HG03378 (cell line): ENCODE data around the gene SNORC.

ENCODE experiments used
- ATAC-seq: cut with Tn5 transposase; IDR thresholded peaks from one replicate; pipeline ENCODE4 v1.9.1; 2021; ENCODE audit warnings: mild to moderate bottlenecking, moderate library complexity; ENCODE audit not compliant: unreplicated experiment

Gene SNORC

DNA sequence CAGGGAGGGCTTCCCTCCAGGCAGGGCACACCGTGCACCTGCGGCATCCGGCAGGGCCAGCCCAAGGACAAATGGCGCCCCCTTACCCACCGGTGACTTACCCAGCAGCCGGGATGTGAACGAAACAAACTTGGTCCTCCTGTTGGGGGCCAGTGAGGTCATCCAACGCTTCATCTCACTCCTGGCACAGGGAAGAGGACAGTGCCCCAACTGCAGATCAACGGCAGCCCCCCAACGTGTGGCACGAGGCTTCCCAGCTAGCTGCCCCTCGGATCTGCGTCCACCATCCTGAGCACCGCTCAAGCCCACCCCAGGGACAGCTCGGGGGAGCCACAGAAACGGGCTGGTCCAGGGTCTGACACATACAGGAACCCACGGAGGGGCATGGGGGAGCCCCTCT lies 12.0 kb downstream of the SNORC start:
- ATAC-seq: no peak

DNA sequence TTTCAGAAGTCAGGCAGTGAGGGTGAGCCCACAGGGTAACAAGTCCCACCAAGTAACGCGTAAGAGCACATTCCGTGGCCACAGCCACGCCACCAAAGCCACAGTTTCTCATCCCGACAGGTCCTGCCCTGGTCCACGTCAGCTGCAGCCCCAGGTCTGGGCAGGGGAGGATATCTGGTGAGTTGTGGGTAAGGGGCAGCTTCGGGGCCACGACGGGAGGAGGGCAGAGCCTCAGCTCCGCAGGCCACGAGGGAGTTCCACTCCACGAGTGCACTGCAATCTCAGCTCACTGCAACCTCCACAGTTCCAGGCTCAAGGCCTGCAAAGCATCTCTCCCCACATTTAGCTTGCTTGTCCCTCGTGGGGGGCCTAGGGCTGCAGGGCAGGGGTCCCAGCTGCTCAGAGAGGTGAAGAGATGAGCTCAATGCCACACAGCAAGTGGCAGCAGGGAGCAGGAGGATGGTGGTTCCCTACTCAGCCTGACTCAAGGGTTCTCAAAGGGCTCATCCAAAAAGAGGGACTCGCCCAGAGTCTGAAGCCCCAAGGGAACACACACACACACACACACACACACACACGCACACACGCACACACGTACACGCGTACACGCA lies 12.5 kb downstream of the SNORC start:
- no peak for ATAC-seq

DNA sequence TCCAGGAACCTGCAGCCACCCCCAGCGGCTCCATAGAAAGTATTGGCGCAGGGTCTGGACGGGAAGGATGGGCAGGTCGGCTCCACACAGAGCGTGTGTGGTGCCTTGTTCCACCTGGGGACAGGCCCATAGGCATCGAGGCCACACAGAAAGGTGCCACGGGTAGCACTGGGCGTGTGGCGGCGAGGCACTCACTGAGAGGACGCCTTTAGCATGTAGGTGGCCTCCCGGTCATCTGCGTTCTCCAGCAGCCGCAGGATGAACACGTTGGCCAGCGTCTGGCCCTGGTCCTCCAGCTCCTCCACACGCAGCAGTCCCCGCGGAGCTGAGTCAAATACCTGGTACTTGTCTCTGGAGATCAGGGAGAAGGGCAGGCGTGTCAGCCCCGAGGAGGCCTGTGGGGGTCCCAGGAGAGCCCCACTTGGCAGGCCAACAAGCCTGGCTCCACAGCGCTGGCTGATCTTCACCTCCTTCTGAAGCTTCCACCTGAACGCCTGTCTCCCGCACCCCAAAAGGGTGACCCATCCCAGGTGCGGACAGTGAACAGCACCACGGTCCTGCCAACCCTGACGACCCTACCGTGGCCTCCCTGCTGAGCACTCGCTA lies 13.2 kb downstream of the SNORC start:
- no peak for ATAC-seq

DNA sequence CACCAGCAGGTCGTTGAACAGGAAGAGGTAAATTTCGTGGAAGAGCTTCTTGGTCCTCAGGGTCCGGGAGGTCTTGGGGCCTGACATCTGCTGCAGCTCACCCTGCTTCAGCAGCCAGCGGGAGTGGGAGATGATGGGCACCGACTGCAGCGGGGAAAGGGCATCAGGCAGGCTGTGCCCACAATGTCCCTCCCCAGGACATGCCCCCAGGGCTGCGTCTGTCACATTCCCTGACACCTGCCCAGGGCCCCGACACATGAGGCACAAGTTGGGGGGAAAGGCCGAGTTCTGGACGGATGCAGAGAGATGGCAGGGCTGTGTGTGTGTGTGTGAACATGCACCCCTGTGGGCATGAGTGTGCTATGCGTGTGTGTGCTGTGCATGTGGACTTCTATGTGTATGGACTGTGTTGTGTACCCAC lies 13.9 kb downstream of the SNORC start:
- no peak for ATAC-seq

DNA sequence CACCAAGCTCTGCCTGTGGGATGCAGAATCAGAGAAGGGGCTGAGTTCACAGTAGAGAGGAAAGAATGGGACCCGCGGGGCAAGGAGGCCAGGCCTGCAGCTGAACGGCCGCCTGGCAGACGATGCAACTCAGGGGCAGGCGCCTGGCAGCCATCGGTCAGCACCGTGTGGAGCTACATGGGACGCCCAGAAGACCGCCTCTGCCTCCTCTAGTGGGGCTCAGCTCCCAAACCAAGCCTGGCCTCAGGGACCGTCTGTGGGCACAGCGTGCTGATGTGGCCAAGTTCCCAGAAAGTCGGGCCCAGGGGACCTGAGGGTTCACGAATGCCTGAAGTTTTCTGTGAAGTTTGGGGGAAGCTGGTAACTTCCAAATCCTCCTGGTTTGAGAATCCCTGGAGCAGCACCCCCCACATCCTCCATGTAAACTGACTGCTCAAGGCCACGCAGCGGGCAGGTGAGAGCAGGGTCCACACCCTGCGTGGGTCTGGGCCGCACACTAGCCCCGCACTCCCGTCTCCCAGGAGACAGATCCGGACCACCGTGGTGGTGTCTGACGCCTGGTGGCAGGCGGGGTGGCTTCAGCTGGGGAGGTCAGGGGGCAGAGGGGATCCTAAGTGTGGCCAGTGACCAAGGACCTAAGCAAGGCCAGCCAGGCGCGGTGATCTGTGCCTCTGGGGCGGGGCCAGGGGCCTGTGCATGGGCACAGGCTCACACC lies 14.6 kb downstream of the SNORC start:
- no peak for ATAC-seq

DNA sequence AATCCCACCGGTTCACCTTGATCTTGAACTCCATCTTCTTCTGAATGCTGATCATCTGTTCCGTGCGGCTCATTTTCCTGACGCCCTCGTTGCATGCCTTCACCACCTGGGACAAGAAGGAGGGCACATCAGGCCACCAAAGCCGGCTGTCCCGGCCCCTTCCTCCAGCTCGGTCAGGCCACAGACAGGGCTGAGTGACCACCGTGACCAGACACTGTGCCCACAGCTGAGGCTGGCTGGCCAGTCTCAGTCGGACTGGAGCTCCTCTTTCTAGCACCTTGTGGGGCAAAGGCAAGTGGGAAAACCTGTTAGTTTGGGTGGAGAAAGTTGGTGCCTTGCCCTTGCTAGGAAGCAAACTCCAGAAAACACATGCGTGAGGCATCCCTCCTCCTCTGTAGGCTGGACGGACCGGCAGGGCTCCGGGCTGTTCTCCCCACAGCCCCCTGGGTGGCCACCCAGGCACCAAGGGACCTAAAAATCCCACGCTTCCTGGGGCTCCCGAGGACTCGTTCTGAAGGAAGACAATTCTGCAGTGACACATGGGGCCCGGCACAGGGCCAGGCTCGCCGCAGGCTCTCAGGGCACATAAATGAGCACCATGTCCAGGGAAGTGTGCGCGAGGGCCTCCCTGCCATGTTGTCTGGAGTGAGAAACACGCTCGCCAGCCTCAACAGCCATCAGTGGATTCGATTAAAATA lies 15.3 kb downstream of the SNORC start:
- ATAC-seq: no peak

DNA sequence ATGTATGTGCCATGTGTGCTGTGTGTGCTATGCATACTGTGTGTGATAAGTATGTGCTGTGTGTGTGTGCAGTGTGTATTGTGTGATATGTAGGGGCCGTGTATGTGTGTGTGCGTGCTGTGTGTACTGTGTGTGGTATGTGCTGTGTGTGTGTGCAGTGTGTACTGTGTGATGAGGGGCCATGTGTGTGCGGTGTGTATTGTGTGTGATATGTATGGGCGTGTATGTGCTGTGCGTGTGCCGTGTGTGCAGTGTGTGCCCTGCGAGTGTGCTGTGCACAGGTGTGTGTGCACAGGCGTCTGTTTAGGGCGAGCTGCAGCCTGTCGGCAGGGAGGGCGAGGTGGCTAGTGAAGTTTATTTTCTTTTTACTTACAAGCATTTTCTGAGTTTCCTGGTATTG lies 16.1 kb downstream of the SNORC start:
- ATAC-seq: no peak

DNA sequence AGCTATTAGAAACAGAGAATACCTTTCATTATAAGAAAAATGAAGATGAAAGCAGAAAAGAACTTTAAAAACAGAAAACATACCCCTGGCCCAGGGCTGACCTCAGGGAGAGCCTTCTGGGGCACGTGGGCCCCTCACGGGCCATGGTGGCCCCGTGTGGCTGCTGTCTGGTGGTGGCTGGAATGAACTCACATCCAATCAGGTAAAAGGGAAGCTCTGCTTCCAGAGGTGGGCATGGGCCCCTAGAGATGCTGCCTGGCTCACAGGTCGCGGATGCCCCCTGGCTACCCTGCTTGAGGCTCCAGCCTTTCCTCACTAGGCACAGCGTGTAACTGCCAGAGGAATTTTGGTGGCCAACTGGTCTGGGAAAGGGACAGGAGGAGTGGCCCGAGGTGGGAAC lies 16.6 kb downstream of the SNORC start:
- ATAC-seq: no peak

DNA sequence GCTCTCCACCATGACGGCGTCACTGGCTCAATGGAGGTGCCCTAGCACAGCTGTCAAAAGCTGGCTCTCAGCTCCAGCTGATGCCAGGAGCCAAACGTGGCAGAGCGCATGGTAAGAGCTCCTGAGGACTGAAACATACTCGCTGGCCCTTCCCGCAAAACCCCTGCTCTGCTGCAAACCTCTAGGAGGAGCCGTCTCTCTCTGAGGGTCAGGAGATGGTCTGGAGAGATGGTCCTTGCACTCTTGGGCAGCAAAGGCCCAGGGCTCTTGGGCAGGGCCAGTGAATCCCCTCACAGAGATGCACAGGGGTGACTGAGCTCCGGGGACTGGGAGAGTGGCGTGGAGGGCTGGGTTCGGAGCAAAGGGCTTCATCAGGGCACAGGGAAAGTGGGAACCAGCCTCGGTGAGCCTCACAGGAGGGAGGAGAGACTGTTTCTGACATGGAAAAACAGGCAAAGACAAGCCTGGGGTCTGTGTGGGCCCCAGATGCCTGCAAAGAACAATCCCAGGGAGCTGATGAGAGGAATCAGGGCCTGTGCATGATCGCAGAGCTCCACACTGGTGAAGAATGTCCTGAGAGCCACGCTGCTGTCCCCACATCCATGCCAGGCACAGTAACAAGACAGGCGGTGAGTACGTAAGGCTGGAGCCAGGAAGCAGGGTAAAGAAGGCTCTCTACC lies 17.2 kb downstream of the SNORC start:
- no peak for ATAC-seq

DNA sequence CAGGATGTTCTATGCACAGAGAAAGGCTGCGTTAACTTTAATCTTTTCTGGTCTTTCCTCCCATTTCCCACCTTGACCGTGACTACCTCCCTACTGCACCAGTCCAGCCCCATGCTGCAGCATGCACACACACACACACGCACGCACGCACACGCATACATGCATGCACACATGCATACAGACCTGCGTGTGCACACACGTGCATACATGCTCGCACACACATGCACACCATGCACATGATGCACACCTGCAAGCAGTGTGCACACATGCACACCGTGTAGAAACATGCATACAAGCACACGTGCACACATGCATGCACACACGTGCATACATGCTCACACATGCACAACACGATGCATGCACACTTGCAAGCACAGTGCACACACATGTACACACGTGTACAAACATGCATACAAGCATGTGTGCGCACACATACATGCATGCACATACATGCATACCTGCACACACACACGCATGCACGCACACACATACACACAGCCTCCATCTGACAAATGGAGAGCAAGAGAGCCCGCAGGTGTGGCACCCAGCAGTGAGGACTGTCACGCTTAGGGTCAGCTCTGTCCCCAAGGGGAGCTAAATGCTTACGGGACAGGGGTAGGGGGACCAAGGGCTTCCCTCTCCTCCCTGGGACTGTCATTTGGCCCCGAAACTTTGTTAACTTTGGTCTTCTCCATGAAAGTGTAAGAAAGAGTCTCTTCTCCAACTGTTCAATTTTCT lies 18.2 kb downstream of the SNORC start:
- no peak for ATAC-seq

DNA sequence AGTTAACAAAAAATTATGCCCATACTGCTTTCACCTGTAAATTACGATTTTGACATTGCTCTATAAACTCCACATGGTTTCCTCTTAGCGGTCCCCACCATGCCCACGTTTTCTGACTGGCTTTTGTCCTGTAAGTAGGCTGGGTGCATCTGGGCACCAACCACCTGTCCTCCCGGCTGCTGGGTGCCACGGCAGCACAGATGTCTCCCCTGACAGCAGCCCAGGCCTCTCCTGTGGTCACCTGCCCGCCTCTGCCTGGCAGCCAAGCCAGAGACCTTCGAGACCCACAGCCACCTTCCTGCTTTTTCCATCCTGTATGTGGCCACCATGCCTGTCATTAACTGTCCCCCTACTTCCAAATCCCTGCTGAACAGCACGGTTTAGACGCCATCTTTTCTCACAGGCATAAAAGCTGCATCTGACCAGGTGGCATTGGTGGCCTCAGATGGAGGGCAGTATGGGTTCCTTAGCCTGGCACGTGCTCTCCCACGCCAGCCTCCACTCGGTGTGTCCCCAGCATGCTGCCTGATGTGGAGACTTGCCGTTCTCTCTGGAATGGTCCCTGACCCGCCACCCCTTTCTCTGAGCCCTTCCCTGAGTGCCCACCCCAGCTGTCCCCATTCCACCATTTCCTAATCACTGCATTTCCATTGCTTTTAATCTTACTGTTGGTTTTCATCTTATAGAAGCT lies 18.9 kb downstream of the SNORC start:
- no peak for ATAC-seq

DNA sequence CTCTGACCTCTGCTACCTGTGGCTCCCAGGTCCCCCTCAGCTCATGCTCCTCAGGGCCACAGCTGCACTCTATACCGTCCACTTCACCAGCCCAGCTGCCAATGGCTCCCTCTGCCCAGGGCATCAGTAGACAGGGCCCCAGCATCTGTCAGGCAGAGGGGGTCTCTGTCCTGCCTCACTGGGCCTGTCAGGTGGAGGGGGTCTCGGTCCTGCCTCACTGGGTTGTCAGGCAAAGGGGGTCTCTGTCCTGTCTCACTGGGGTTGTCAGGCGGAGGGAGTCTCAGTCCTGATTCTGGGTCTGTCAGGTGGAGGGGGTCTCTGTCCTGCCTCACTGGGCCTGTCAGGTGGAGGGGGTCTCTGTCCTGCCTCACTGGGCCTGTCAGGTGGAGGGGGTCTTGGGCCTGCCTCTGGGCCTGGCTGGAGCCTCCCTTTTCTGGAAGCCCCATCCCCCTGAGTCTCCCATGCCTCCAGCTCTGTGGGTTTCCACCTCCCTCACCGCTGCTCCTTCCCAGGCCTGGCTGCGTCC lies 19.9 kb downstream of the SNORC start:
- no peak for ATAC-seq

DNA sequence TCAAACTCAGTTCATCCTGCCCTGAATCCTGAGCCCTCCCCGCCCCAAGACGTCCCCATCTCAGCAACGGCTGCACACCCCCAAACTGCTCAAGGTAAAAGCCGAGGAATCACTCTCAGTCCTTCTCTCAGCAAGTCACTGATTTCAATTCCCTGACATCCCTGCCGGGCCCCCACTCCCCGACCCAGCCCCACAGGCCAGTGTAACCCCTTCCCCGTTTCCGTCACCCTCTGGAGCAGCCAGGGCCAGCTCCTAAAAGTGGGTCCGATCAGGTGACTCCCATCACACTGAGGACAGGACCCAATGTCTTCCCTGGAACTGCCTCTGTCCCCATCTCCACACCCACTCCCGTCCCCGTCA lies 20.5 kb downstream of the SNORC start:
- no peak for ATAC-seq

DNA sequence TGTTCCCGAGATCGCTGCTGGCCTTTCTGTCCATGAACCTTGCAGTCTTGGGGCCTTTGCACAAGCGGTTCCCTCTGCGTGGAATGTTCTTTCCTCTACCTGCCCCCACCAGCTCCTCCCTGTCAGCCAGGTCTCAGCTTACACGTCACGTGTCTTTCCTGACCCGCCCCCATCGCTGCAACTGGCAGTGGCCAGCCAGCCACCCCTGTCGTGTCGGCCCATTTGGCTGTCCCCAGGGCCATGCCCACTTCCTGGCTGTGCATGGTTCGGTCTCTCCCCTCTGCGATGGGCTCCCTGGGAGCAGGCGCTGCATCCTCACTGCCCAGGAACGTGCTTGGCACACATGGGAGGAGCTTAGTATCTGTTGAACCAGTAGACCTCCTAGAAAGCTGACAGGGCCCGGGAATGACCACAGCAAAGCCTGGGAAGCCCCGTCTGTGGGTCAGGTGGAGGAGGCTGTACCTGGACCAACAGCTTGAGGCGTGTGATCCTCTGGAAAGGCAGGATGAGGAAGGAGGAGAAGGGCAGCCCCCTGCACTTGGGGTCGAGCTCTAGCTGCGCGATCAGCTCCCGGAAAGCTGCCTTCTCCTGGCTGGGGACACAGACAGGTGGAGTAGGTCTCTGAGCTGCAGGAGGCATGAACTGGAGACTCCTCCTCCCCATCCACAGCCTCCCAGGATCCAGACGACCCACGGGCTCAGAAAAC lies 21.0 kb downstream of the SNORC start:
- ATAC-seq: no peak

DNA sequence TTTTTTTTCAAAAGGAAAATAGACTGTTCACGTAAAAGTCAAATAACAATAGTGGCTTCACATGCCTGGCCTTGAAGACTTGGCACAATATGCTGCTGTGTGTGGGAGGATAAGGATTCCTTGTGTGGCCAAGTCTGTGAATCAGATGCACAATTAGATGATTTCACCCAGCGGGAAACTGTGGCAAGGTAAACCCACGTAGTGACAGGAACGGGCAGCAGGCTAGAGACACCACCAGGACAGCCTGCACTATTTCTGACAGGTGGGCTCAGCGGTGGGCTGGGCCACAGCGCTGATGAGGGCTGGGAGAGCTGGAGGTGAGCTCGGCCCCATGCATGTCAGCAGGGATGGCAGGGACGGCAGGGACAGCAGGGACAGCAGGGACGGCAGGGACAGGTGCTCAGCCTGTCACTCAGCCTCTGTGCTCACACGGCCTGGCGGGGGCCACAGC lies 21.6 kb downstream of the SNORC start:
- no peak for ATAC-seq

DNA sequence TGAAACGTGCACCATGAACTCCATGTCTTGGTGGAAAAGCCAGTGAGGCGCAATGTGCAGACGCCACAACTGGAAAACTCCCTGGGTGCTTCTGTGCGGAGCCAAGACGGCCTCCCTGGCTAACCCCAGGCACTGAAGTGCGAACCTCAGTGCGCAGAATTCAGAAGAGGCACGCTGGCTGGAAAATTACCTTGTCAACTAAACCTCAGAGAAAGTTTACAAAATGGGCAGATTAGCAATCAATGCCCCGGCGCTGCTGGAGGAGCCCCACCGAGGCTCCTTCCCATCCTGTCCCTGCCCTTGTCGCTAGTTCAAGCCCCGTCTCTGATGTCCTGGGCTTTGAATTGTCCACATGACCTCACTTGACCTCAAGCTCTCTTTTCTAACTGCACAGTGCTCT lies 22.2 kb downstream of the SNORC start:
- ATAC-seq: no peak

DNA sequence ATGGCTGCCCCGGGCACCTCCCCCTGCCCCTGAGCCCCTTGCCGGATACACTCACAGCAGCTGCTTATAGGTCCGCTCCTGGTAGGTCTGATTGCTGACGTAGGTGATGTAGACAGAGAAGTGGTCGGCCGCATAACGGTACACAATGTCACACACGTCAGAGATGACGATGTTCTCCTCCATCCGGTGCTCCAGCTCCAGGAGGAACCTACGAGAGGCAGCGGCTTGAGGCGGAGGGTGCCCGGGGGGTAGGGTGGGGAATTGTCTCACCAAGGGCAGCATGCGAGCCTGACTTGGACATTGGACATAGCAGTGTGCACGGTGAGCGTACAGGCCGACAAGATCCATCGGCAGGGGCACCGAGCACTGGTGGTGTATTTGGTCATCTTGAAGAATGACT lies 22.8 kb downstream of the SNORC start:
- ATAC-seq: no peak

DNA sequence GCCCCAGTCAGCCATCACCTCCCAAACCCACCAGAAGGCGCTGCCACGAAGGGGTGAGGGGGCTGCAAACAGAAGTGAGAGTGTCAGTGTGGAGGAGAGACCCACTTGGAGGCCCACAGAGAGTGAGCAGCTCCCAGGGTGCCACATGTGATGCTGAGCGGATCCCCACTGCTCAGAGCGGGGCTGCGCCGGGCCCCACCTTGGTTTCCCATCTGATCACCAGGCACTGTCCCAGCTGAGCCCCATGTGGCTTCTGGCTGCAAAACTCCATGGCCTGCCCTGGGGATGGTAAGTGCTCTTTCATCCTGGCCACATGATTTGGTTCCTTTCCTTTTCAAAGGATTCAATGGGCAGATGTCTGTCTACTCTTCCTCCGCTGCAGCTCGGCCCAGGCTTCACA lies 23.8 kb downstream of the SNORC start:
- ATAC-seq: no peak

DNA sequence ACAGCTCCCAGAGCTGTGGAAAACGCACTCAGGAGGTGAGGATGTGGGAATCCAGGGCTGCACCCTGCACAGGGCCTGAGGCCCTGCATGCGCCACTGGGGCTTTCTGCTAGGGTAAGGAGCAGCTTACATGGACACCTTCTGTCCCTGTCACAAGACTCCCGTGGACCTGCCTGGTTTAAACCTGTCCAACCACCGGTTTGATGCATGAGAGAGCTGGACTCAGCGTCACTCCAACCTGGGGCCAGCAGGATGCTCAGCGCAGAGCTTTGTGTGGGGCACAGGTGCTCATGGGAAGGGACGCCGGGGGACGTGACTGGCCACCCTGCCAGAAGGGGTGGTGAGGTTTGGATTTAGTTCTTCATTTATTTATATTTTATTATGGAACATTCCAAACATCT lies 24.2 kb downstream of the SNORC start:
- ATAC-seq: no peak
